Neural cell (in vitro differentiated cells): Measurements from ENCODE around the gene GALNT15.

Experiments
- EP300 ChIP-seq: fragments of 450-650 bp; conservative IDR thresholded peaks from 2 replicates; pipeline ENCODE4 v1.6.1; 2014; ENCODE audit warnings: antibody characterized with exemption, mild to moderate bottlenecking, moderate library complexity; ENCODE audit not compliant: poor library complexity, severe bottlenecking
- EZH2 ChIP-seq: fragments of 200-600, 300-800 bp; shearing (Covaris generic), sonication (generic); IDR thresholded peaks from 2 replicates; pipeline ENCODE4 v1.6.1; 2014; ENCODE audit warnings: antibody characterized with exemption, low read length, borderline replicate concordance, mild to moderate bottlenecking; ENCODE audit not compliant: insufficient read depth, poor library complexity, severe bottlenecking
- POLR2AphosphoS5 ChIP-seq: IDR thresholded peaks from 2 replicates; pipeline ENCODE4 v1.6.1; 2012
- RAD21 ChIP-seq: fragments of 450-650 bp; conservative IDR thresholded peaks from 2 replicates; pipeline ENCODE4 v1.6.1; 2014; ENCODE audit warnings: antibody characterized with exemption, mild to moderate bottlenecking, moderate library complexity
- REST ChIP-seq: IDR thresholded peaks from 2 replicates; pipeline ENCODE4 v1.6.1; 2012; ENCODE audit warnings: borderline replicate concordance
- SMC3 ChIP-seq: fragments of 450-650 bp; conservative IDR thresholded peaks from 2 replicates; pipeline ENCODE4 v1.6.1; 2014; ENCODE audit warnings: antibody characterized with exemption, mild to moderate bottlenecking, moderate library complexity; ENCODE audit not compliant: poor library complexity
- TAF1 ChIP-seq: IDR thresholded peaks from 2 replicates; pipeline ENCODE4 v1.6.1; 2012; ENCODE audit warnings: low read depth
- TF ChIP-seq, protein P1 (sequence below): fragments of 450-650 bp; IDR thresholded peaks from 2 replicates; pipeline ENCODE4 v1.5.1; 2014; ENCODE audit warnings: antibody characterized with exemption, mild to moderate bottlenecking, moderate library complexity; ENCODE audit not compliant: poor library complexity, severe bottlenecking

DNA sequence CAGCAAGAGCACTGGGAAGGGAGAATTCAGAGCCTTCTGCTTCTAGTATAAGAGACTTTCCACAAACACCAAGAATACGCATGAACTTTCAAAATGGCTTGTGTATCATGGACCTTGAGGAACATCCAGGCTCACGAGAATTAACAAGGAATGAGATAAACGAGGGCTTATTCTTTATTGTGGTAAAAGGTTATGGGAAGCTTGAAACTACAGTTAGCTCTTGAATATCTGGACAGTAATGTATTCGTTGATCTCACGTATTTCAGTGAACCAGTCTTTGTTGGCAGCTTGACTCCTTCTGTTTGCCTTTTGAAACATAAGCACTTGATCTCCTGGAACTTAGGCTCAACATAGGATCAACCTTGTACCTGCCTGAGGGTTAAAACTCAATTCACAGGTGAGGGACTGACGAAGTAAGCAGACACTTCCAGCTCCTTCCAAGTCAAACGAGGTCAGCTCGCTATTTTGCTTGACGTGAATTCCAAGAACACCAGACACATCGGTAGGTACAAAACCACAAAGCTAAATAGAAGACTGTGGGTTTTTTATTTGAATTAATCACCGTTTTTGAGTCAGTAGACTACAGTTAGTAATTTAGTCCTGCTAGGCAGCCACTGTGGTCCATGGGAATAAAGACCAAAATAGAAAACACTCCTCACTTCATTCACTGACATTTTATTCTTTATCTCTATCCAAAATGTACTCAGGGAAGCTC is 30.8 kb downstream of the GALNT15 start:
- no peak for TF ChIP-seq EZH2
- TF ChIP-seq, protein P1, sequence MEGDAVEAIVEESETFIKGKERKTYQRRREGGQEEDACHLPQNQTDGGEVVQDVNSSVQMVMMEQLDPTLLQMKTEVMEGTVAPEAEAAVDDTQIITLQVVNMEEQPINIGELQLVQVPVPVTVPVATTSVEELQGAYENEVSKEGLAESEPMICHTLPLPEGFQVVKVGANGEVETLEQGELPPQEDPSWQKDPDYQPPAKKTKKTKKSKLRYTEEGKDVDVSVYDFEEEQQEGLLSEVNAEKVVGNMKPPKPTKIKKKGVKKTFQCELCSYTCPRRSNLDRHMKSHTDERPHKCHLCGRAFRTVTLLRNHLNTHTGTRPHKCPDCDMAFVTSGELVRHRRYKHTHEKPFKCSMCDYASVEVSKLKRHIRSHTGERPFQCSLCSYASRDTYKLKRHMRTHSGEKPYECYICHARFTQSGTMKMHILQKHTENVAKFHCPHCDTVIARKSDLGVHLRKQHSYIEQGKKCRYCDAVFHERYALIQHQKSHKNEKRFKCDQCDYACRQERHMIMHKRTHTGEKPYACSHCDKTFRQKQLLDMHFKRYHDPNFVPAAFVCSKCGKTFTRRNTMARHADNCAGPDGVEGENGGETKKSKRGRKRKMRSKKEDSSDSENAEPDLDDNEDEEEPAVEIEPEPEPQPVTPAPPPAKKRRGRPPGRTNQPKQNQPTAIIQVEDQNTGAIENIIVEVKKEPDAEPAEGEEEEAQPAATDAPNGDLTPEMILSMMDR: no peak
- TF ChIP-seq RAD21: no peak
- TF ChIP-seq TAF1: no peak
- TF ChIP-seq EP300: no peak
- TF ChIP-seq SMC3: no peak
- no peak for TF ChIP-seq POLR2AphosphoS5
- TF ChIP-seq REST: no peak
